ENCODE data around the gene MARCHF10. TPM values are rescaled to one million over a fixed set of nuclear protein-coding genes. Genes with fewer than 3 reads are reported as not detected.

Gene MARCHF10
- total and polyA plus RNA-seq, 2 of the 13 experiments (the other 11 are each of a cell fraction or from before 2014, with no cell fraction given) = not detected

DNA sequence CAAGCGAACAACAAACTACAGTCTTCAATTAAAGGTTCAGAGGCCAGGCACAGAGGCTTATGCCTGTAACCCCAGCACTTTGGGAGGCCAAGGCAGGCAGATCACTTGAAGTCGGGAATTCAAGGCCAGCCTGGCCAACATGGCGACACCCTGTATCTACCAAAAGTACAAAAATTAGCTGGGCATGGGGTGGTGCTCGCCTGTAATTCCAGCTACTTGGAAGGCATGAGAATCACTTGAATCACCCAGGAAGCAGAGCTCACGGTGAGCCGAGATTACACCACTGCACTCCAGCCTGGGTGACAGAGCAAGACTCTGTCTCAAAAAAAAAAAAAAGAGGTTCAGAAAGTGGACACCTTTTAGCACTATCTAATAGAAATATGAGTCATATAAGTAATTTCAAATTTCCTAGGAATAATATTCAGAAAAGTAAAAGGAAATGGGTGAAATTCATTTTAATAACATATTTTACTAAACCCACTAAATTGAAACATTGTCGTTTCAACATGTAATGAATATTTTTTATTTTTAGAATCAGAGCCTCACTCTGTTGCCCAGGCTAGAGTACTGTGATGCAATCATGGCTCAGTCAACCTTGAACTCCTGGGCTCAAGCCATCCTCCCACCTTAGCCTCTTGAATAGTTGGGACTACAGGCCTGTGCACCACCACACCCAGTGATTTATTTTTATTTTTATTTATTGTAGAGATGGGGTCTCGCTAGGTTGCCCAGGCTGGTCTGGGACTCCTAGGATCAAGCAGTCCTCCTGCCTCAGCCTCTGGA is 15.2 kb upstream of the MARCHF10 start:
- Histone ChIP-seq H3K4me3 (replicated peaks in 1 of 3; ENCODE audit: insufficient read depth in 1 of 3, low read depth in 2 of 3, low read length in 3 of 3) (no peak overlapping the region), H3K36me3 (replicated peaks in 1 of 2; ENCODE audit: control insufficient read depth in 1 of 2, insufficient read depth in 2 of 2, low read length in 2 of 2) (no peaks in the 10 kb centered on the region), H3K79me2 (ENCODE audit: insufficient read depth, low read length) (no peaks in the 10 kb centered on the region), H3K27ac (ENCODE audit: extremely low read length, insufficient read depth, low read length) (no peak overlapping the region), H2AFZ (ENCODE audit: low read length) (no peak overlapping the region), H3K9me3 (ENCODE audit: low read length) (no peaks in the 10 kb centered on the region), H3K4me1 (ENCODE audit: insufficient read depth, low read length) (peaks cover 19% of the 10 kb centered on the region), H3K9ac (ENCODE audit: insufficient read depth, low read depth, low read length) (no peak overlapping the region), H3K4me2 (ENCODE audit: low read depth, low read length) (no peak overlapping the region), H4K20me1 (ENCODE audit: insufficient read depth, low read length) (no peaks in the 10 kb centered on the region), H3K27me3 (ENCODE audit: control insufficient read depth in 1 of 2, insufficient read depth in 2 of 2, low read length in 2 of 2) (peaks cover 0 to 11% of the 10 kb centered on the region in 2 experiments; a peak in 1 of 5 replicates)
- ATAC-seq (no peak), DNase-seq (ENCODE audit: low spot score) (no peak), FAIRE-seq (no peak)
- intact Hi-C loops (cut with micrococcal nuclease; ENCODE audit: unreplicated experiment) (no loop called here), in situ Hi-C loops (cut with HindIII; ENCODE audit: extremely low pct_ligation_motif_present, low pct_unique_long_range_greater_than_20kb) (no loop called here)
- TF ChIP-seq ZNF121 (CRISPR knock-in tag; IDR thresholded peaks at IDR 0.05) = peak; percentile 71; the same call in 1 of the 2 replicates
- TF ChIP-seq ZNF44 (CRISPR knock-in tag; IDR thresholded peaks at IDR 0.05) = no peak
- TF ChIP-seq CEBPB (IDR thresholded peaks at IDR 0.05; ENCODE audit: borderline replicate concordance, low read depth, low read length) = peak; percentile 74
- TF ChIP-seq, protein P1, sequence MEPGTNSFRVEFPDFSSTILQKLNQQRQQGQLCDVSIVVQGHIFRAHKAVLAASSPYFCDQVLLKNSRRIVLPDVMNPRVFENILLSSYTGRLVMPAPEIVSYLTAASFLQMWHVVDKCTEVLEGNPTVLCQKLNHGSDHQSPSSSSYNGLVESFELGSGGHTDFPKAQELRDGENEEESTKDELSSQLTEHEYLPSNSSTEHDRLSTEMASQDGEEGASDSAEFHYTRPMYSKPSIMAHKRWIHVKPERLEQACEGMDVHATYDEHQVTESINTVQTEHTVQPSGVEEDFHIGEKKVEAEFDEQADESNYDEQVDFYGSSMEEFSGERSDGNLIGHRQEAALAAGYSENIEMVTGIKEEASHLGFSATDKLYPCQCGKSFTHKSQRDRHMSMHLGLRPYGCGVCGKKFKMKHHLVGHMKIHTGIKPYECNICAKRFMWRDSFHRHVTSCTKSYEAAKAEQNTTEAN (CRISPR knock-in tag; conservative IDR thresholded peaks at IDR 0.05) = no peak
- no peak for TF ChIP-seq SRSF9 (IDR thresholded peaks at IDR 0.05; ENCODE audit: borderline replicate concordance, insufficient read depth, low read depth, low read length, poor library complexity, severe bottlenecking)
- TF ChIP-seq, protein P2, sequence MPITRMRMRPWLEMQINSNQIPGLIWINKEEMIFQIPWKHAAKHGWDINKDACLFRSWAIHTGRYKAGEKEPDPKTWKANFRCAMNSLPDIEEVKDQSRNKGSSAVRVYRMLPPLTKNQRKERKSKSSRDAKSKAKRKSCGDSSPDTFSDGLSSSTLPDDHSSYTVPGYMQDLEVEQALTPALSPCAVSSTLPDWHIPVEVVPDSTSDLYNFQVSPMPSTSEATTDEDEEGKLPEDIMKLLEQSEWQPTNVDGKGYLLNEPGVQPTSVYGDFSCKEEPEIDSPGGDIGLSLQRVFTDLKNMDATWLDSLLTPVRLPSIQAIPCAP (CRISPR knock-in tag; IDR thresholded peaks at IDR 0.05; ENCODE audit: low read depth) = no peak
- no peak for TF ChIP-seq ZNF543 (CRISPR knock-in tag; IDR thresholded peaks at IDR 0.05)
- no peak for TF ChIP-seq ISL2 (CRISPR knock-in tag; IDR thresholded peaks at IDR 0.05)
- peak; percentile 31; the same call in 1 of the 2 replicates for TF ChIP-seq CEBPG (CRISPR knock-in tag; IDR thresholded peaks at IDR 0.05)
- TF ChIP-seq HHEX (CRISPR knock-in tag; IDR thresholded peaks at IDR 0.05) = no peak
- TF ChIP-seq, protein P3, sequence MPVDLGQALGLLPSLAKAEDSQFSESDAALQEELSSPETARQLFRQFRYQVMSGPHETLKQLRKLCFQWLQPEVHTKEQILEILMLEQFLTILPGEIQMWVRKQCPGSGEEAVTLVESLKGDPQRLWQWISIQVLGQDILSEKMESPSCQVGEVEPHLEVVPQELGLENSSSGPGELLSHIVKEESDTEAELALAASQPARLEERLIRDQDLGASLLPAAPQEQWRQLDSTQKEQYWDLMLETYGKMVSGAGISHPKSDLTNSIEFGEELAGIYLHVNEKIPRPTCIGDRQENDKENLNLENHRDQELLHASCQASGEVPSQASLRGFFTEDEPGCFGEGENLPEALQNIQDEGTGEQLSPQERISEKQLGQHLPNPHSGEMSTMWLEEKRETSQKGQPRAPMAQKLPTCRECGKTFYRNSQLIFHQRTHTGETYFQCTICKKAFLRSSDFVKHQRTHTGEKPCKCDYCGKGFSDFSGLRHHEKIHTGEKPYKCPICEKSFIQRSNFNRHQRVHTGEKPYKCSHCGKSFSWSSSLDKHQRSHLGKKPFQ (CRISPR knock-in tag; IDR thresholded peaks at IDR 0.05; ENCODE audit: insufficient replicate concordance) = no peak
- TF ChIP-seq HNF4A (CRISPR knock-in tag; IDR thresholded peaks at IDR 0.05) = 0 out of 2 replicates have a peak, but pooled peaks have one; percentile 17
- TF ChIP-seq REXO4 (CRISPR knock-in tag; IDR thresholded peaks at IDR 0.05; ENCODE audit: borderline replicate concordance) = no peak
- no TSS peak for BruUV-seq (replicated peaks)
- ChIA-PET CTCF (ENCODE audit: low intra/inter-chr PET ratio, low total read pairs) (no interaction called here), POLR2A (no interaction called here)
- WGBS (ENCODE audit: low lambda C conversion rate) = 3% methylated on average over 8 of the region's 8 CpGs
